SK-N-SH treated with all-trans-retinoic acid at 6 μM for 48 hours (cell line): ENCODE measurements around the gene OPRM1.

ENCODE experiments used
- ATAC-seq: fragments of 200-7000 bp; cut with Tn5 transposase; 3 replicates; pipeline ENCODE4 v1.9.1; 2020; ENCODE audit warnings: mild to moderate bottlenecking, moderate library complexity
- ARNTL ChIP-seq: fragments of 450-650 bp; formaldehyde crosslinking; IDR thresholded peaks from 2 replicates; pipeline ENCODE4 v1.5.0; 2020; ENCODE audit warnings: low read depth, mild to moderate bottlenecking, moderate library complexity, borderline replicate concordance
- CREB5 ChIP-seq: fragments of 250-450 bp; sonication (Bioruptor Pico); IDR thresholded peaks from 2 replicates; pipeline ENCODE4 v1.5.1; 2020; ENCODE audit warnings: low read depth, mild to moderate bottlenecking, moderate library complexity
- CSDC2 ChIP-seq: fragments of 250-450 bp; sonication (Bioruptor Pico); IDR thresholded peaks from 2 replicates; pipeline ENCODE4 v1.5.0; 2020; ENCODE audit warnings: mild to moderate bottlenecking, moderate library complexity
- CSRNP3 ChIP-seq: fragments of 250-450 bp; sonication (Bioruptor Pico); IDR thresholded peaks from 2 replicates; pipeline ENCODE4 v1.5.1; 2021; ENCODE audit warnings: mild to moderate bottlenecking, moderate library complexity
- ESRRG ChIP-seq: fragments of 250-450 bp; sonication (Bioruptor Pico); IDR thresholded peaks from 2 replicates; pipeline ENCODE4 v1.6.1; 2021; ENCODE audit warnings: mild to moderate bottlenecking
- GLIS3 ChIP-seq: fragments of 250-450 bp; sonication (Bioruptor Pico); IDR thresholded peaks from 2 replicates; pipeline ENCODE4 v1.5.0; 2020; ENCODE audit warnings: mild to moderate bottlenecking, moderate library complexity
- ISL1 ChIP-seq: fragments of 250-450 bp; sonication (Bioruptor Pico); IDR thresholded peaks from 2 replicates; pipeline ENCODE4 v2.1.2; 2022; ENCODE audit warnings: mild to moderate bottlenecking, moderate library complexity
- POU6F1 ChIP-seq: fragments of 250-450 bp; sonication (Bioruptor Pico); IDR thresholded peaks from 2 replicates; pipeline ENCODE4 v1.8.0; 2021; ENCODE audit warnings: low read depth, mild to moderate bottlenecking, moderate library complexity, borderline replicate concordance
- PPARA ChIP-seq: fragments of 250-450 bp; sonication (Bioruptor Pico); IDR thresholded peaks from 2 replicates; pipeline ENCODE4 v1.5.0; 2020; ENCODE audit warnings: mild to moderate bottlenecking, borderline replicate concordance
- RARB ChIP-seq: fragments of 250-450 bp; sonication (Bioruptor Pico); IDR thresholded peaks from 2 replicates; pipeline ENCODE4 v1.8.0; 2021; ENCODE audit warnings: mild to moderate bottlenecking, moderate library complexity
- SNAI2 ChIP-seq: fragments of 250-450 bp; sonication (Bioruptor Pico); IDR thresholded peaks from 2 replicates; pipeline ENCODE4 v1.5.0; 2020; ENCODE audit warnings: mild to moderate bottlenecking, moderate library complexity
- TOX ChIP-seq: fragments of 250-450 bp; sonication (Bioruptor Pico); IDR thresholded peaks from 2 replicates; pipeline ENCODE4 v1.8.0; 2021; ENCODE audit warnings: mild to moderate bottlenecking, moderate library complexity, borderline replicate concordance
- TSHZ2 ChIP-seq: fragments of 250-450 bp; sonication (Bioruptor Pico); IDR thresholded peaks from 2 replicates; pipeline ENCODE4 v1.5.0; 2020; ENCODE audit warnings: mild to moderate bottlenecking, moderate library complexity
- ZC3H10 ChIP-seq: fragments of 250-450 bp; sonication (Bioruptor Pico); IDR thresholded peaks from 2 replicates; pipeline ENCODE4 v1.5.1; 2021; ENCODE audit warnings: mild to moderate bottlenecking, moderate library complexity
- ZFP3 ChIP-seq: fragments of 250-450 bp; sonication (Bioruptor Pico); IDR thresholded peaks from 2 replicates; pipeline ENCODE4 v1.5.0; 2020; ENCODE audit warnings: mild to moderate bottlenecking, moderate library complexity
- ZFP30 ChIP-seq: fragments of 450-650 bp; formaldehyde crosslinking; IDR thresholded peaks from 2 replicates; pipeline ENCODE4 v1.5.0; 2022; ENCODE audit warnings: mild to moderate bottlenecking, moderate library complexity
- ZNF565 ChIP-seq: fragments of 450-650 bp; formaldehyde crosslinking; conservative IDR thresholded peaks from 2 replicates; pipeline ENCODE4 v1.5.0; 2020; ENCODE audit warnings: low read depth, mild to moderate bottlenecking, moderate library complexity
- ZNF70 ChIP-seq: fragments of 450-650 bp; formaldehyde crosslinking; IDR thresholded peaks from 2 replicates; pipeline ENCODE4 v1.5.0; 2020; ENCODE audit warnings: mild to moderate bottlenecking, moderate library complexity
- ZNF8 ChIP-seq: fragments of 450-650 bp; formaldehyde crosslinking; IDR thresholded peaks from 2 replicates; pipeline ENCODE4 v1.5.0; 2020; ENCODE audit warnings: mild to moderate bottlenecking, moderate library complexity

The OPRM1 gene

GRCh38 chr6:154252678-154253077 lies 213.6 kb downstream of the OPRM1 start:
- TF ChIP-seq TOX (CRISPR knock-in tag) (no peak), ZFP30 (CRISPR knock-in tag) (no peak), CREB5 (CRISPR knock-in tag) (no peak), GLIS3 (CRISPR knock-in tag) (no peak), POU6F1 (CRISPR knock-in tag) (no peak)
- ATAC-seq, result no peak

- ATAC-seq, result no peak
- no peak for TF ChIP-seq CSDC2
- TF ChIP-seq PPARA (CRISPR knock-in tag), result no peak
- no peak for TF ChIP-seq ZNF70 (CRISPR knock-in tag)
- no peak for TF ChIP-seq GLIS3 (CRISPR knock-in tag)
- TF ChIP-seq SNAI2 (CRISPR knock-in tag), result no peak
- TF ChIP-seq ISL1 (CRISPR knock-in tag), result no peak
- no peak for TF ChIP-seq RARB (CRISPR knock-in tag)
- TF ChIP-seq ZFP30 (CRISPR knock-in tag), result no peak
- TF ChIP-seq ZNF565 (CRISPR knock-in tag), result no peak
- no peak for TF ChIP-seq CSRNP3 (CRISPR knock-in tag)
- no peak for TF ChIP-seq ARNTL (CRISPR knock-in tag)
- TF ChIP-seq ZNF8 (CRISPR knock-in tag), result no peak
- no peak for TF ChIP-seq ESRRG (CRISPR knock-in tag)
- TF ChIP-seq POU6F1 (CRISPR knock-in tag), result no peak
- TF ChIP-seq TOX (CRISPR knock-in tag), result no peak
- TF ChIP-seq ZC3H10 (CRISPR knock-in tag), result no peak
- no peak for TF ChIP-seq CREB5 (CRISPR knock-in tag)
- TF ChIP-seq TSHZ2 (CRISPR knock-in tag), result no peak
Measured at GRCh38 chr6:154257067-154257466, 218.0 kb downstream of the OPRM1 start.

GRCh38 chr6:154258064-154258757 lies 219.2 kb downstream of the OPRM1 start:
- ATAC-seq, result no peak
- TF ChIP-seq CSRNP3 (CRISPR knock-in tag) (no peak), PPARA (CRISPR knock-in tag) (no peak), ZC3H10 (CRISPR knock-in tag) (no peak), ZFP3 (CRISPR knock-in tag) (no peak), TOX (CRISPR knock-in tag) (no peak), SNAI2 (CRISPR knock-in tag) (no peak), ARNTL (CRISPR knock-in tag) (no peak)
